HepG2 (cell line): ENCODE results near the gene DQX1. TPM values are rescaled to one million over a fixed set of nuclear protein-coding genes. Genes with fewer than 3 reads are reported as not detected.

Experiments used
- HMG20A ChIP-seq: IDR thresholded peaks from 2 replicates; pipeline ENCODE4 v1.6.1; 2016; ENCODE audit warnings: borderline replicate concordance
- MTERF4 ChIP-seq: sonication (generic); formaldehyde crosslinking; IDR thresholded peaks from 2 replicates; pipeline ENCODE4 v1.8.0; 2023; ENCODE audit warnings: mild to moderate bottlenecking, missing genetic modification reagents
- NAIF1 ChIP-seq: sonication (generic); formaldehyde crosslinking; IDR thresholded peaks from 2 replicates; pipeline ENCODE4 v1.5.0; 2020; ENCODE audit warnings: mild to moderate bottlenecking, missing genetic modification reagents, borderline replicate concordance
- TCF7 ChIP-seq: sonication (generic); IDR thresholded peaks from 2 replicates; pipeline ENCODE4 v1.6.1; 2016; ENCODE audit warnings: antibody characterized with exemption, low read depth
- ZBTB44 ChIP-seq: sonication (generic); formaldehyde crosslinking; IDR thresholded peaks from 2 replicates; pipeline ENCODE4 v1.4.0; 2020; ENCODE audit warnings: missing genetic modification reagents
- ZNF276 ChIP-seq: sonication (generic); formaldehyde crosslinking; IDR thresholded peaks from 2 replicates; pipeline ENCODE4 v1.4.0; 2020; ENCODE audit warnings: mild to moderate bottlenecking, low read depth, missing genetic modification reagents
- ZNF646 ChIP-seq: sonication (generic); formaldehyde crosslinking; IDR thresholded peaks from 2 replicates; pipeline ENCODE4 v1.9.0; 2021; ENCODE audit warnings: mild to moderate bottlenecking, missing genetic modification reagents
- ZNF766 ChIP-seq: sonication (generic); formaldehyde crosslinking; IDR thresholded peaks from 2 replicates; pipeline ENCODE4 v1.5.0; 2020; ENCODE audit warnings: missing genetic modification reagents, borderline replicate concordance
- ZNF879 ChIP-seq: sonication (generic); formaldehyde crosslinking; IDR thresholded peaks from 2 replicates; pipeline ENCODE4 v1.8.1; 2023; ENCODE audit warnings: missing genetic modification reagents
- polyA plus RNA-seq, 8 experiments: library from polyadenylated mRNA; depleted of rRNA in 3 of 8; stranded (reverse) in 7 of 8; unstranded in 1 of 8; fragments of >200 nt; fragmentation: Illumina TruSeq in 4 of 8; extraction: Trizol in 4 of 8; gene quantifications; 2 replicates each; pipeline versions ENCODE4 v1.2.1 to v1.2.3, GENCODE V29; 2011 to 2016; ENCODE audit warnings: low read depth in 4 of 8, missing spikeins in 1 of 8, mixed read lengths in 1 of 8; ENCODE audit not compliant: insufficient read depth in 1 of 8
- total RNA-seq, 5 experiments: library from RNA; depleted of rRNA; stranded (reverse); fragments of >200 nt; fragmentation: Illumina TruSeq; extraction: Trizol; gene quantifications; 2 replicates each; pipeline ENCODE4 v1.2.3, GENCODE V29; 2016; ENCODE audit warnings: low read depth in 1 of 5
- TF ChIP-seq, protein P1 (sequence below): sonication (generic); formaldehyde crosslinking; IDR thresholded peaks from 2 replicates; pipeline ENCODE4 v1.4.0; 2020; ENCODE audit warnings: mild to moderate bottlenecking, missing genetic modification reagents

The DQX1 gene
- total and polyA plus RNA-seq, 2 of the 13 experiments (the other 11 are each of a cell fraction or from before 2014, with no cell fraction given): 27.6 to 89.8 TPM

GRCh38 chr2:74482801-74483674 is 43.0 kb downstream of the DQX1 start, which contains the start of the genes CCDC142 and TTC31 (continued):
- TF ChIP-seq ZNF879 (CRISPR knock-in tag): no peak
- TF ChIP-seq MTERF4 (CRISPR knock-in tag): peak; percentile 64; the same call in 1 of the 2 replicates
- TF ChIP-seq NAIF1 (CRISPR knock-in tag): no peak
- no peak for TF ChIP-seq ZNF646 (CRISPR knock-in tag)
- no peak for TF ChIP-seq ZBTB44 (CRISPR knock-in tag)
- TF ChIP-seq, protein P1, sequence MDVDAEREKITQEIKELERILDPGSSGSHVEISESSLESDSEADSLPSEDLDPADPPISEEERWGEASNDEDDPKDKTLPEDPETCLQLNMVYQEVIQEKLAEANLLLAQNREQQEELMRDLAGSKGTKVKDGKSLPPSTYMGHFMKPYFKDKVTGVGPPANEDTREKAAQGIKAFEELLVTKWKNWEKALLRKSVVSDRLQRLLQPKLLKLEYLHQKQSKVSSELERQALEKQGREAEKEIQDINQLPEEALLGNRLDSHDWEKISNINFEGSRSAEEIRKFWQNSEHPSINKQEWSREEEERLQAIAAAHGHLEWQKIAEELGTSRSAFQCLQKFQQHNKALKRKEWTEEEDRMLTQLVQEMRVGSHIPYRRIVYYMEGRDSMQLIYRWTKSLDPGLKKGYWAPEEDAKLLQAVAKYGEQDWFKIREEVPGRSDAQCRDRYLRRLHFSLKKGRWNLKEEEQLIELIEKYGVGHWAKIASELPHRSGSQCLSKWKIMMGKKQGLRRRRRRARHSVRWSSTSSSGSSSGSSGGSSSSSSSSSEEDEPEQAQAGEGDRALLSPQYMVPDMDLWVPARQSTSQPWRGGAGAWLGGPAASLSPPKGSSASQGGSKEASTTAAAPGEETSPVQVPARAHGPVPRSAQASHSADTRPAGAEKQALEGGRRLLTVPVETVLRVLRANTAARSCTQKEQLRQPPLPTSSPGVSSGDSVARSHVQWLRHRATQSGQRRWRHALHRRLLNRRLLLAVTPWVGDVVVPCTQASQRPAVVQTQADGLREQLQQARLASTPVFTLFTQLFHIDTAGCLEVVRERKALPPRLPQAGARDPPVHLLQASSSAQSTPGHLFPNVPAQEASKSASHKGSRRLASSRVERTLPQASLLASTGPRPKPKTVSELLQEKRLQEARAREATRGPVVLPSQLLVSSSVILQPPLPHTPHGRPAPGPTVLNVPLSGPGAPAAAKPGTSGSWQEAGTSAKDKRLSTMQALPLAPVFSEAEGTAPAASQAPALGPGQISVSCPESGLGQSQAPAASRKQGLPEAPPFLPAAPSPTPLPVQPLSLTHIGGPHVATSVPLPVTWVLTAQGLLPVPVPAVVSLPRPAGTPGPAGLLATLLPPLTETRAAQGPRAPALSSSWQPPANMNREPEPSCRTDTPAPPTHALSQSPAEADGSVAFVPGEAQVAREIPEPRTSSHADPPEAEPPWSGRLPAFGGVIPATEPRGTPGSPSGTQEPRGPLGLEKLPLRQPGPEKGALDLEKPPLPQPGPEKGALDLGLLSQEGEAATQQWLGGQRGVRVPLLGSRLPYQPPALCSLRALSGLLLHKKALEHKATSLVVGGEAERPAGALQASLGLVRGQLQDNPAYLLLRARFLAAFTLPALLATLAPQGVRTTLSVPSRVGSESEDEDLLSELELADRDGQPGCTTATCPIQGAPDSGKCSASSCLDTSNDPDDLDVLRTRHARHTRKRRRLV (CRISPR knock-in tag): peak; percentile 92; the same call in 1 of the 2 replicates
- TF ChIP-seq ZNF766 (CRISPR knock-in tag): peak; percentile 58; the same call in 1 of the 2 replicates
- peak; percentile 57; the same call in 1 of the 2 replicates for TF ChIP-seq ZNF276 (CRISPR knock-in tag)
- TF ChIP-seq HMG20A: 0 out of 2 replicates have a peak, but pooled peaks have one; percentile 6
- 0 out of 2 replicates have a peak, but pooled peaks have one; percentile 32 for TF ChIP-seq TCF7
